Bronchial epithelial cell (primary cell): Measurements from ENCODE around the gene DRD2. TPM values are rescaled to one million over a fixed set of nuclear protein-coding genes. Genes with fewer than 3 reads are reported as not detected.

Source experiments
- DNase-seq: peaks from one replicate; pipeline ENCODE4 v3.0.0-alpha.2; 2010; ENCODE audit warnings: low read depth
- FAIRE-seq: peaks from 2 replicates; lab custom pipeline; 2011; peaks lifted over from hg19 to GRCh38; lab: Jason Lieb, UNC
- H3K27me3 ChIP-seq: 2 replicates; pipeline ENCODE4 v1.5.1; 2011; ENCODE audit warnings: low read length; ENCODE audit not compliant: control insufficient read depth, insufficient read depth
- H3K36me3 ChIP-seq: 2 replicates; pipeline ENCODE4 v1.5.1; 2011; ENCODE audit warnings: low read length; ENCODE audit not compliant: control insufficient read depth, insufficient read depth
- H3K4me3 ChIP-seq: 2 replicates; pipeline ENCODE4 v1.5.1; 2011; ENCODE audit warnings: mild to moderate bottlenecking, low read depth, low read length, control low read depth
- total RNA-seq: library from RNA; depleted of rRNA; stranded (reverse); fragments of >200 nt; gene quantifications from 2 replicates; pipeline ENCODE4 v1.2.1, GENCODE V29; 2014
- TF ChIP-seq, protein P1 (sequence below): IDR thresholded peaks from 2 replicates; pipeline ENCODE4 v1.5.1; 2011; ENCODE audit warnings: mild to moderate bottlenecking, moderate library complexity, low read length, control low read depth, inconsistent platforms; ENCODE audit not compliant: insufficient read depth, severe bottlenecking

Gene DRD2
- total RNA-seq, 1 donor from 2014 or later: not detected

DNA sequence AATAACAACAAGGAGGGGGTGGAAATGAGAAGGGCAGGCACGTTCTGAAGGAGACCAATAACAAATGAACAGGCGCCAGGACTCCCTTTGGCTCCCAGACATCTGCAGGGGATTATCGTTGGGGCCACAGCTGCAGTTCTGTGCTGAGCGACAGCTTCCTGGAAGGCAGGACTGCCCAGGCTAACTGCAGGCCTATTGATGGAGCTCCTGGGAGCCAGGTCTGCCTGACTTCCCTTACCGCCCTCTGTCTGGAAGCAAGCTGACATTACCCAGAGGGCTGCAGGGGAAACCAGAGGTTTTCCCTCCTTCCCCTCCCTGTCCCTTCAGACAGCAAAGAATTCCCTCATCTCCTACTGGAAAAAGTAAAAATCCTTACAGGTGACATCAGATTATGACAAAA lies 5.0 kb downstream of the DRD2 start:
- Histone ChIP-seq H3K4me3 (no peak overlapping the region), H3K36me3 (no peaks in the 10 kb centered on the region), H3K27me3 (peaks cover 15% of the 10 kb centered on the region)
- TF ChIP-seq, protein P1, sequence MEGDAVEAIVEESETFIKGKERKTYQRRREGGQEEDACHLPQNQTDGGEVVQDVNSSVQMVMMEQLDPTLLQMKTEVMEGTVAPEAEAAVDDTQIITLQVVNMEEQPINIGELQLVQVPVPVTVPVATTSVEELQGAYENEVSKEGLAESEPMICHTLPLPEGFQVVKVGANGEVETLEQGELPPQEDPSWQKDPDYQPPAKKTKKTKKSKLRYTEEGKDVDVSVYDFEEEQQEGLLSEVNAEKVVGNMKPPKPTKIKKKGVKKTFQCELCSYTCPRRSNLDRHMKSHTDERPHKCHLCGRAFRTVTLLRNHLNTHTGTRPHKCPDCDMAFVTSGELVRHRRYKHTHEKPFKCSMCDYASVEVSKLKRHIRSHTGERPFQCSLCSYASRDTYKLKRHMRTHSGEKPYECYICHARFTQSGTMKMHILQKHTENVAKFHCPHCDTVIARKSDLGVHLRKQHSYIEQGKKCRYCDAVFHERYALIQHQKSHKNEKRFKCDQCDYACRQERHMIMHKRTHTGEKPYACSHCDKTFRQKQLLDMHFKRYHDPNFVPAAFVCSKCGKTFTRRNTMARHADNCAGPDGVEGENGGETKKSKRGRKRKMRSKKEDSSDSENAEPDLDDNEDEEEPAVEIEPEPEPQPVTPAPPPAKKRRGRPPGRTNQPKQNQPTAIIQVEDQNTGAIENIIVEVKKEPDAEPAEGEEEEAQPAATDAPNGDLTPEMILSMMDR: no peak
- DNase-seq (no peak), FAIRE-seq (no peak)

DNA sequence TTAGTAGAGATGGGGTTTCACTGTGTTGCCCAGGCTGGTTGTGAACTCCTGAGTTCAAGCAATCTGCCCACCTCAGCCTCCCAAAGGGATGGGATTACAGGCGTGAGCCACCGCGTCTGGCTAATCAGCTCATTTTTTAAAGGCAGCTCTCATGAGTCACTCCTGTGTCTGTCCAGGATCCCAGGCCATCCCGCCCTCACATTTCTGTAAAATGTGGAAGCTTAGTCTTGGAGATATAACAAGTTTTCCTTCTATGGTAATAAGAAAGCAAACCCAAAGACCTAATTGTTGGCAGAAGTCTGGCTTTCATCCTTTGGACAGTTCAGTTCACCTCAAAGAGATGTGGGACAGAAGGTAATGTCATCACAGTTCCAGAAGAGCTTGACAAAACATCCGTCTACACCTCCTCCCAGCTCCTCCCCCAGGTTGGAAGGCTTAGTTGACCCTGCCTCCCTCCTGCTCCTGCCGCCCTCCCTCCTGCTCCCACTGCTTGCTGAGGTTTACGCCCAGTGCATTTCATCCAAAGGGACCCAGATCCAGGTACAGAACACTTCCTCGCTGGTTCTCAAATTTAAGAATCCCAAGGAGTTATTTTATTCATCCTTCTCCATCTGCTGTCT lies 6.4 kb downstream of the DRD2 start:
- H3K36me3 ChIP-seq: no peaks in the 10 kb centered on the region
- FAIRE-seq: no peak
- DNase-seq: no peak
- H3K4me3 ChIP-seq: no peak overlapping the region
- TF ChIP-seq, protein P1: no peak
- peaks cover 7% of the 10 kb centered on the region for H3K27me3 ChIP-seq

DNA sequence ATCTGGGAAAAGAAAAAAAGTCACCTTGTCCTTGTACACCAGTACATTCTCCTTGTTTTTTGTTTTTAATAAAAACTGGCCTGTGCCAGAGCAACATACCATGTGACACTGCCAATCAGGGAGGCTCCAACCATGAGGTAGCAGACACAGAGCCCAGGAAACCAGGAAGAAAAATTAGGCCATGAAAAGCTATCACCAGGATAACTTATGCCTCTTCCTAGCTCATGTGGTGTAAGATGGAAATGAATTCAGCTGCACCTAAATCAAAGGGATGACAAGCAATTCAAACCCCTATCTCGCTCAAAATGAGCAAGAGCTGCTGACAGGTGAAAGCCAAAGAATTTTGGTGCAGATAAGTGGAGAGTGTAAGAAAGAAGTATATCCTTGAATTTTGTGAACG lies 7.7 kb downstream of the DRD2 start:
- Histone ChIP-seq H3K27me3 (peaks cover 3% of the 10 kb centered on the region), H3K4me3 (no peak overlapping the region), H3K36me3 (no peaks in the 10 kb centered on the region)
- FAIRE-seq (no peak), DNase-seq (no peak)
- TF ChIP-seq, protein P1: no peak

DNA sequence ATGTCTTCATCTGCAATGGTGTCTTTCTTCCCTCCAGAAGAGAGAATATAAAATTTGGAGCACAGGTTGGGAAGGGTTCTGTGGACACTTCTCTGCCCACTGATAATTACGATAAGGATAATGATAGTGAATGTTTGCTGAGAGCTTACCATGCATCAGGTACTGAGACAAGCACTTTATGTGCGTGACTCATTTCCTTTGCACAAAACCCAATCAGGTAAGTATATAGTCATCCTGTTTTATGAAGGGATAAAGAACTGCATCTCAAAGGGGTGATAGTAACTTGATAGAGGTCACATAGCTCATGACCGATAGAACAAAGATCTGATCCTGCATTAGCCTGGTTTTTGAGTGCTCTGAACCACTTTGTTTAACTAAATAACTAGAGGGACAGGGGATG lies 9.4 kb downstream of the DRD2 start:
- FAIRE-seq (no peak), DNase-seq (peak; percentile 73)
- H3K4me3 ChIP-seq: no peak overlapping the region
- TF ChIP-seq, protein P1: no peak
- H3K36me3 ChIP-seq: no peaks in the 10 kb centered on the region
- peaks cover 1% of the 10 kb centered on the region for H3K27me3 ChIP-seq

DNA sequence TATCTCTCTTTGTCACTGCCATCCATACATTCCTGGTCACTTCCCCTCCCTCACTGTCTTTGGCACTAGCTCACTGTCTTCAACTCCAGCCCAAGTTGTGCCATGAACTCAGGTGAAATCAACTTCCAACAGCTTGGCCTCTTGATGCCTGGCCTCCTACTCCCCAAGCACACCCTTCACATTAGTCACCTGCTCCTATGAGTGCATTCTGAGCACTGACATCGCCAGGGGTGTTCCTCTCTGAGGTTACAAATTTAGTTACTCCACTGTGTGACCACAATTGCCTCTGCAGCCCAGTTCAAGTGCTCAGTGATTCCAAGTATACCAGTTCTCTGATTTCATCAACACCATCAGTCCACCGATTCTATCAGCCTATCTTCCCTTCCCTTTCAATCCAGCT lies 10.8 kb downstream of the DRD2 start:
- peak; percentile 92 for FAIRE-seq
- H3K4me3 ChIP-seq: no peak overlapping the region
- TF ChIP-seq, protein P1: no peak
- DNase-seq: peak; percentile 45
- peaks cover 1% of the 10 kb centered on the region for H3K27me3 ChIP-seq
- H3K36me3 ChIP-seq: no peaks in the 10 kb centered on the region

DNA sequence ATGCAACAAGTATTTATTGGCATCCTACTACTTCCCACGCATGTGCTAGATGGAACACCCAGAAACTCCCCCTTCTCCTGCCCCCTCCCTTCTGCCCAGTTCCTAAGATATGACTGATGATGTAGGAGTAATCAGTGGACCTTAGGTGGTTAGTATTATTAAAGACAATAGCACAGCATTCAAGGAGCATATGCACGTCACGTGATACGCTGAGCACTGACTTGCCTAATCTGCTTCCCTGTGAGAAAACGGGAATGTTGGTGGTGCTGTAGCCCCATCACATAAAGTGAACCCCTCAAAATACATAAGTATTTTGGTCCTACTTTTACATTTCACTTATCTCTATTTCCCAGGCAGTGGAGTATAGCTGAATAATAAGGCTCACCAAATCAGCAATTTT lies 12.4 kb downstream of the DRD2 start:
- no peaks in the 10 kb centered on the region for H3K36me3 ChIP-seq
- DNase-seq (no peak), FAIRE-seq (no peak)
- no peak overlapping the region for H3K4me3 ChIP-seq
- TF ChIP-seq, protein P1: no peak
- H3K27me3 ChIP-seq: peaks cover 1% of the 10 kb centered on the region
